D721Med (cell line): ENCODE data around the gene ANTKMT.

Experiments
- DNase-seq: peaks from one replicate; pipeline ENCODE4 v3.0.0; 2011; ENCODE audit warnings: low spot score; ENCODE audit not compliant: insufficient read length
- FAIRE-seq: peaks from 2 replicates; lab custom pipeline; 2011; peaks lifted over from hg19 to GRCh38; lab: Jason Lieb, UNC
- CTCF ChIP-seq: IDR thresholded peaks from 2 replicates; pipeline ENCODE4 v1.5.1; 2012; ENCODE audit warnings: mild to moderate bottlenecking, control low read depth; ENCODE audit not compliant: insufficient read depth; ENCODE audit errors: missing control alignments

Gene ANTKMT

GRCh38 chr16:674968-675883 is 45.7 kb upstream of the ANTKMT start, which contains the start of gene RHBDL1:
Gene RHBDL1 (plus strand): TSS chr16:675671. CDS start chr16:675791, 120 bp downstream.
- no peak for DNase-seq
- FAIRE-seq: no peak
- TF ChIP-seq CTCF: no peak

GRCh38 chr16:675884-676564 is 44.9 kb upstream of the ANTKMT start:
- DNase-seq (no peak), FAIRE-seq (no peak)
- no peak for TF ChIP-seq CTCF

GRCh38 chr16:676565-676902 is 44.4 kb upstream of the ANTKMT start:
- no peak for TF ChIP-seq CTCF
- no peak for DNase-seq
- no peak for FAIRE-seq

GRCh38 chr16:676913-677312 is 44.0 kb upstream of the ANTKMT start:
- DNase-seq (no peak), FAIRE-seq (no peak)
- TF ChIP-seq CTCF: no peak

GRCh38 chr16:677316-678190 is 43.4 kb upstream of the ANTKMT start:
- FAIRE-seq: no peak
- DNase-seq: no peak
- no peak for TF ChIP-seq CTCF

GRCh38 chr16:678209-678857 is 42.6 kb upstream of the ANTKMT start:
- no peak for TF ChIP-seq CTCF
- FAIRE-seq (no peak), DNase-seq (no peak)
